ENCODE data around the gene TPP2.

DNA sequence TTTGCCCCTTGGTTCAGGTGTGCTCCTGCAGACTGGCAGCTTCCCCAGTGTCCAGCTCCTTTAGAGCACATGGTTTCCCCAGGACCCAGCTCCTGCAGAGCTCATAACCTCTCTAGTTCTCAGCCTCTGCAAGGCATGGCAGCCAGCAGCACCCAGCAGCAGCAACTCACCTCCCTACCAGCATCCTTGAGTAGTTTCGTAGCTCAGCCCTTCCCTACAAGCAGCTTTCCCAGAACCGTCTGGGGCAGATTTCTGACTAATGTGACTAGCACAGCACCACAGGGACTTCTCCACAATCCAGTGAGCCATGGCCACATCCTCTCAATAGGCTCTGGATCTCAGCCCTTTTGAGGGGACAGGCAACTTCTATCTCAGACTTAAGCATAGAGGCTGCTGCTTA lies 112.2 kb downstream of the TPP2 start:
- TF ChIP-seq, protein P1, sequence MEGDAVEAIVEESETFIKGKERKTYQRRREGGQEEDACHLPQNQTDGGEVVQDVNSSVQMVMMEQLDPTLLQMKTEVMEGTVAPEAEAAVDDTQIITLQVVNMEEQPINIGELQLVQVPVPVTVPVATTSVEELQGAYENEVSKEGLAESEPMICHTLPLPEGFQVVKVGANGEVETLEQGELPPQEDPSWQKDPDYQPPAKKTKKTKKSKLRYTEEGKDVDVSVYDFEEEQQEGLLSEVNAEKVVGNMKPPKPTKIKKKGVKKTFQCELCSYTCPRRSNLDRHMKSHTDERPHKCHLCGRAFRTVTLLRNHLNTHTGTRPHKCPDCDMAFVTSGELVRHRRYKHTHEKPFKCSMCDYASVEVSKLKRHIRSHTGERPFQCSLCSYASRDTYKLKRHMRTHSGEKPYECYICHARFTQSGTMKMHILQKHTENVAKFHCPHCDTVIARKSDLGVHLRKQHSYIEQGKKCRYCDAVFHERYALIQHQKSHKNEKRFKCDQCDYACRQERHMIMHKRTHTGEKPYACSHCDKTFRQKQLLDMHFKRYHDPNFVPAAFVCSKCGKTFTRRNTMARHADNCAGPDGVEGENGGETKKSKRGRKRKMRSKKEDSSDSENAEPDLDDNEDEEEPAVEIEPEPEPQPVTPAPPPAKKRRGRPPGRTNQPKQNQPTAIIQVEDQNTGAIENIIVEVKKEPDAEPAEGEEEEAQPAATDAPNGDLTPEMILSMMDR (IDR thresholded peaks at IDR 0.05; ENCODE audit: insufficient read depth, low read depth, low read length) = no peak
- no peak for TF ChIP-seq EZH2 (IDR thresholded peaks at IDR 0.05; ENCODE audit: insufficient read depth, low read length)

Measured in astrocyte (in vitro differentiated cells and primary cell).